ENCODE measurements around the gene CACNA1D. TPM values are rescaled to one million over a fixed set of nuclear protein-coding genes. Genes with fewer than 3 reads are reported as not detected.

CACNA1D gene
- total RNA-seq, 8 experiments from 2014 or later: 1.2 to 15.3 (median 5.9) TPM

- H3K4me3 ChIP-seq: no peak overlapping the region
- no peak overlapping the region for H3K27ac ChIP-seq
- in situ Hi-C loops (cut with MboI; ENCODE audit: low pct_unique_long_range_greater_than_20kb in 2 of 9, low sequenced_read_pairs in 9 of 9, unreplicated experiment in 9 of 9): no loop called here
- H3K4me1 ChIP-seq (replicated peaks in 1 of 2): no peaks in the 10 kb centered on the region
- no peak for ATAC-seq (replicated peaks in 6 of 8)
- WGBS, 10 experiments: 7 to 85% (median 71%) methylated on average over 1 to 5 of the region's 5 CpGs; no CpG with 5 or more reads in 1 of the 10 experiments
Measured at GRCh38 chr3:53641397-53641796, 147.0 kb downstream of the CACNA1D start.

- H3K27ac ChIP-seq: no peak overlapping the region
- in situ Hi-C loops (cut with MboI; ENCODE audit: low pct_unique_long_range_greater_than_20kb in 2 of 9, low sequenced_read_pairs in 9 of 9, unreplicated experiment in 9 of 9): no loop called here
- no peak for ATAC-seq (replicated peaks in 6 of 8)
- H3K4me1 ChIP-seq (replicated peaks in 1 of 2): no peaks in the 10 kb centered on the region
- 41 to 100% (median 81%) methylated on average over 1 to 4 of the region's 4 CpGs; no CpG with 5 or more reads in 5 of the 10 experiments for WGBS, 10 experiments
- no peak overlapping the region for H3K4me3 ChIP-seq
Measured at GRCh38 chr3:53642211-53642610, 147.8 kb downstream of the CACNA1D start.

- no peaks in the 10 kb centered on the region for H3K4me1 ChIP-seq (replicated peaks in 1 of 2)
- in situ Hi-C loops (cut with MboI; ENCODE audit: low pct_unique_long_range_greater_than_20kb in 2 of 9, low sequenced_read_pairs in 9 of 9, unreplicated experiment in 9 of 9): no loop called here
- H3K27ac ChIP-seq: no peak overlapping the region
- no peak for ATAC-seq (replicated peaks in 6 of 8)
- no peak overlapping the region for H3K4me3 ChIP-seq
- 24 to 100% (median 69%) methylated on average over 1 to 4 of the region's 4 CpGs; no CpG with 5 or more reads in 2 of the 10 experiments for WGBS, 10 experiments
Measured at GRCh38 chr3:53643757-53644156, 149.3 kb downstream of the CACNA1D start.

- WGBS, 10 experiments: 20 to 100% (median 83%) methylated on average over 1 to 3 of the region's 3 CpGs; no CpG with 5 or more reads in 3 of the 10 experiments
- no peak overlapping the region for H3K27ac ChIP-seq
- in situ Hi-C loops (cut with MboI; ENCODE audit: low pct_unique_long_range_greater_than_20kb in 2 of 9, low sequenced_read_pairs in 9 of 9, unreplicated experiment in 9 of 9): no loop called here
- no peaks in the 10 kb centered on the region for H3K4me1 ChIP-seq (replicated peaks in 1 of 2)
- no peak overlapping the region for H3K4me3 ChIP-seq
- ATAC-seq (replicated peaks in 6 of 8): no peak
Measured at GRCh38 chr3:53645754-53646153, 151.3 kb downstream of the CACNA1D start.

- Histone ChIP-seq H3K4me3 (no peak overlapping the region), H3K27ac (no peak overlapping the region), H3K4me1 (replicated peaks in 1 of 2) (no peaks in the 10 kb centered on the region)
- in situ Hi-C loops (cut with MboI; ENCODE audit: low pct_unique_long_range_greater_than_20kb in 2 of 9, low sequenced_read_pairs in 9 of 9, unreplicated experiment in 9 of 9): no loop called here
- no peak for ATAC-seq (replicated peaks in 6 of 8)
- 0 to 100% (median 25%) methylated on average over 1 of the region's 3 CpGs; no CpG with 5 or more reads in 4 of the 10 experiments for WGBS, 10 experiments
Measured at GRCh38 chr3:53646723-53647122, 152.3 kb downstream of the CACNA1D start.

- in situ Hi-C loops (cut with MboI; ENCODE audit: low pct_unique_long_range_greater_than_20kb in 2 of 9, low sequenced_read_pairs in 9 of 9, unreplicated experiment in 9 of 9): no loop called here
- no peak overlapping the region for H3K4me3 ChIP-seq
- 22 to 100% (median 72%) methylated on average over 2 to 4 of the region's 4 CpGs; no CpG with 5 or more reads in 3 of the 10 experiments for WGBS, 10 experiments
- no peak for ATAC-seq (replicated peaks in 6 of 8)
- no peaks in the 10 kb centered on the region for H3K4me1 ChIP-seq (replicated peaks in 1 of 2)
- no peak overlapping the region for H3K27ac ChIP-seq
Measured at GRCh38 chr3:53649816-53650215, 155.4 kb downstream of the CACNA1D start.

GRCh38 chr3:53650424-53650823 lies 156.0 kb downstream of the CACNA1D start:
- no peak overlapping the region for H3K27ac ChIP-seq
- in situ Hi-C loops (cut with MboI; ENCODE audit: low pct_unique_long_range_greater_than_20kb in 2 of 9, low sequenced_read_pairs in 9 of 9, unreplicated experiment in 9 of 9): no loop called here
- no peak overlapping the region for H3K4me3 ChIP-seq
- no peaks in the 10 kb centered on the region for H3K4me1 ChIP-seq (replicated peaks in 1 of 2)
- 3 to 89% (median 67%) methylated on average over 1 to 5 of the region's 5 CpGs for WGBS, 10 experiments
- ATAC-seq (replicated peaks in 6 of 8): peak in 1 of 8 experiments; percentile 32

- WGBS, 10 experiments: 0 to 79% (median 49%) methylated on average over 2 to 4 of the region's 5 CpGs; no CpG with 5 or more reads in 2 of the 10 experiments
- Histone ChIP-seq H3K27ac (no peak overlapping the region), H3K4me3 (no peak overlapping the region), H3K4me1 (replicated peaks in 1 of 2) (no peaks in the 10 kb centered on the region)
- no peak for ATAC-seq (replicated peaks in 6 of 8)
- in situ Hi-C loops (cut with MboI; ENCODE audit: low pct_unique_long_range_greater_than_20kb in 2 of 9, low sequenced_read_pairs in 9 of 9, unreplicated experiment in 9 of 9): no loop called here
Measured at GRCh38 chr3:53650928-53651661, 156.7 kb downstream of the CACNA1D start.

GRCh38 chr3:53651927-53652326 lies 157.5 kb downstream of the CACNA1D start:
- 42 to 99% (median 90%) methylated on average over 2 to 8 of the region's 8 CpGs; no CpG with 5 or more reads in 1 of the 10 experiments for WGBS, 10 experiments
- in situ Hi-C loops (cut with MboI; ENCODE audit: low pct_unique_long_range_greater_than_20kb in 2 of 9, low sequenced_read_pairs in 9 of 9, unreplicated experiment in 9 of 9): no loop called here

GRCh38 chr3:53657651-53658050 lies 163.2 kb downstream of the CACNA1D start:
- H3K27ac ChIP-seq: no peak overlapping the region
- H3K4me3 ChIP-seq: no peak overlapping the region
- in situ Hi-C loops (cut with MboI; ENCODE audit: low pct_unique_long_range_greater_than_20kb in 2 of 9, low sequenced_read_pairs in 9 of 9, unreplicated experiment in 9 of 9): no loop called here
- no peak for ATAC-seq (replicated peaks in 6 of 8)
- H3K4me1 ChIP-seq (replicated peaks in 1 of 2): peaks cover 0 to 4% of the 10 kb centered on the region in 2 donors
- WGBS, 10 experiments: 0 to 100% (median 69%) methylated on average over 1 of the region's 1 CpG; no CpG with 5 or more reads in 1 of the 10 experiments

More at GRCh38 chr3:53651927-53652326, 157.5 kb downstream of the CACNA1D start:
- no peak overlapping the region for H3K4me3 ChIP-seq
- no peak overlapping the region for H3K27ac ChIP-seq
- H3K4me1 ChIP-seq (replicated peaks in 1 of 2): no peaks in the 10 kb centered on the region
- no peak for ATAC-seq (replicated peaks in 6 of 8)

GRCh38 chr3:53658613-53659193 lies 164.3 kb downstream of the CACNA1D start:
- no peak overlapping the region for H3K27ac ChIP-seq
- no peak overlapping the region for H3K4me3 ChIP-seq
- WGBS, 10 experiments: 0 to 62% (median 9%) methylated on average over 1 to 5 of the region's 6 CpGs; no CpG with 5 or more reads in 1 of the 10 experiments
- peaks cover 0 to 4% of the 10 kb centered on the region in 2 donors for H3K4me1 ChIP-seq (replicated peaks in 1 of 2)
- in situ Hi-C loops (cut with MboI; ENCODE audit: low pct_unique_long_range_greater_than_20kb in 2 of 9, low sequenced_read_pairs in 9 of 9, unreplicated experiment in 9 of 9): no loop called here
- no peak for ATAC-seq (replicated peaks in 6 of 8)

GRCh38 chr3:53659996-53660395 lies 165.6 kb downstream of the CACNA1D start:
- WGBS, 10 experiments: 20 to 100% (median 80%) methylated on average over 1 to 7 of the region's 7 CpGs; no CpG with 5 or more reads in 1 of the 10 experiments
- Histone ChIP-seq H3K4me3 (no peak overlapping the region), H3K4me1 (replicated peaks in 1 of 2) (peaks cover 0 to 4% of the 10 kb centered on the region in 2 donors), H3K27ac (no peak overlapping the region)
- in situ Hi-C loops (cut with MboI; ENCODE audit: low pct_unique_long_range_greater_than_20kb in 2 of 9, low sequenced_read_pairs in 9 of 9, unreplicated experiment in 9 of 9): no loop called here
- ATAC-seq (replicated peaks in 6 of 8): no peak

GRCh38 chr3:53661480-53661879 lies 167.1 kb downstream of the CACNA1D start:
- no peak overlapping the region for H3K27ac ChIP-seq
- H3K4me3 ChIP-seq: no peak overlapping the region
- in situ Hi-C loops (cut with MboI; ENCODE audit: low pct_unique_long_range_greater_than_20kb in 2 of 9, low sequenced_read_pairs in 9 of 9, unreplicated experiment in 9 of 9): no loop called here
- peaks cover 0 to 4% of the 10 kb centered on the region in 2 donors for H3K4me1 ChIP-seq (replicated peaks in 1 of 2)
- no peak for ATAC-seq (replicated peaks in 6 of 8)
- 0 to 96% (median 84%) methylated on average over 1 to 5 of the region's 5 CpGs for WGBS, 10 experiments

All from motor neuron (in vitro differentiated cells).